ENCODE data around the gene NOPCHAP1.
"Not testable (repeated sequence)": the region's sequence is repeated elsewhere in the genome, so short reads cannot be mapped to it uniquely, and the experiment has no call there.

DNA sequence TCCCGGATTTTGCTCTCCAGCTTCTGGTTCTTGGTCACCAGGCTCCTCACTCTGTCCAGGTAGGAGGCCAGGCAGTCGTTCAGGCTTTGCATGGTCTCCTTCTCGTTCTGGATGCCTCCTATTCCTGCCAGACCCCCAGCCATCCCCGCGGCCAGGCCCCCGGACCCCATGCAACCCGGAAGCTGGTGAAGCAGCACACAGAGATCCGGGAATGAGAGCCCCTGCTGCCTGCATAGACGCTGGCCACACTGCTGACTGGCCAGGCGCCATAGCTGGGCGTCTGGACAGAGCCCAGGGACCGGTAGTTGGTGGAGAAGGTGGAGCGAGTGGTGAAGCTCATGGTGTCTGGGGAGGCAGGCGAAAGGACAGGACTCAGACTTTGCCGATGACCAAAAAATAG, 8.4 kb upstream of the NOPCHAP1 start:
- TF ChIP-seq, protein P1, sequence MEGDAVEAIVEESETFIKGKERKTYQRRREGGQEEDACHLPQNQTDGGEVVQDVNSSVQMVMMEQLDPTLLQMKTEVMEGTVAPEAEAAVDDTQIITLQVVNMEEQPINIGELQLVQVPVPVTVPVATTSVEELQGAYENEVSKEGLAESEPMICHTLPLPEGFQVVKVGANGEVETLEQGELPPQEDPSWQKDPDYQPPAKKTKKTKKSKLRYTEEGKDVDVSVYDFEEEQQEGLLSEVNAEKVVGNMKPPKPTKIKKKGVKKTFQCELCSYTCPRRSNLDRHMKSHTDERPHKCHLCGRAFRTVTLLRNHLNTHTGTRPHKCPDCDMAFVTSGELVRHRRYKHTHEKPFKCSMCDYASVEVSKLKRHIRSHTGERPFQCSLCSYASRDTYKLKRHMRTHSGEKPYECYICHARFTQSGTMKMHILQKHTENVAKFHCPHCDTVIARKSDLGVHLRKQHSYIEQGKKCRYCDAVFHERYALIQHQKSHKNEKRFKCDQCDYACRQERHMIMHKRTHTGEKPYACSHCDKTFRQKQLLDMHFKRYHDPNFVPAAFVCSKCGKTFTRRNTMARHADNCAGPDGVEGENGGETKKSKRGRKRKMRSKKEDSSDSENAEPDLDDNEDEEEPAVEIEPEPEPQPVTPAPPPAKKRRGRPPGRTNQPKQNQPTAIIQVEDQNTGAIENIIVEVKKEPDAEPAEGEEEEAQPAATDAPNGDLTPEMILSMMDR (IDR thresholded peaks at IDR 0.05) = not testable (repeated sequence)
- not testable (repeated sequence) for TF ChIP-seq POLR2A (IDR thresholded peaks at IDR 0.05)
